ENCODE data around the gene MAFF.

MAFF gene

GRCh38 chr22:38248280-38248679, 46.5 kb downstream of the MAFF start:
- ATAC-seq = no peak

GRCh38 chr22:38249301-38249700, 47.5 kb downstream of the MAFF start:
- ATAC-seq (no peak), DNase-seq (no peak)

More at GRCh38 chr22:38248280-38248679, 46.5 kb downstream of the MAFF start:
- no peak for DNase-seq

GRCh38 chr22:38249803-38250642, 48.2 kb downstream of the MAFF start:
- no peak for ATAC-seq
- DNase-seq = no peak

- DNase-seq = no peak
- ATAC-seq = no peak
Measured at GRCh38 chr22:38250643-38251340, 49.0 kb downstream of the MAFF start.

GRCh38 chr22:38251341-38251692, 49.5 kb downstream of the MAFF start:
- ATAC-seq (no peak), DNase-seq (no peak)

- DNase-seq (no peak), ATAC-seq (no peak)
Measured at GRCh38 chr22:38255697-38256096, 53.9 kb downstream of the MAFF start.

- DNase-seq (no peak), ATAC-seq (no peak)
Measured at GRCh38 chr22:38257181-38257580, 55.4 kb downstream of the MAFF start.

GRCh38 chr22:38257650-38258250, 56.0 kb downstream of the MAFF start:
- ATAC-seq (no peak), DNase-seq (no peak)

- no peak for DNase-seq
- no peak for ATAC-seq
Measured at GRCh38 chr22:38258895-38259294, 57.1 kb downstream of the MAFF start.

- no peak for DNase-seq
- ATAC-seq = no peak
Measured at GRCh38 chr22:38259370-38259769, 57.6 kb downstream of the MAFF start.

- no peak for DNase-seq
- no peak for ATAC-seq
Measured at GRCh38 chr22:38260761-38261681, 59.2 kb downstream of the MAFF start.

GRCh38 chr22:38262051-38262795, 60.4 kb downstream of the MAFF start:
- DNase-seq (peak; percentile 61), ATAC-seq (peak; percentile 64)

- ATAC-seq (no peak), DNase-seq (no peak)
Measured at GRCh38 chr22:38264322-38264843, 62.6 kb downstream of the MAFF start.
